ENCODE measurements around the gene TOMM7.

TOMM7 gene

GRCh38 chr7:22822486-22823141, at the start of gene TOMM7:
Gene TOMM7 (minus strand): TSS chr7:22822849. CDS start chr7:22822779, 70 bp downstream.
- in situ Hi-C loops (cut with MboI; ENCODE audit: low sequenced_read_pairs), result no loop called here

GRCh38 chr7:22872096-22872807, 49.6 kb upstream of the TOMM7 start:
- in situ Hi-C loops (cut with MboI; ENCODE audit: low sequenced_read_pairs), result no loop called here

GRCh38 chr7:22871661-22872060, 49.0 kb upstream of the TOMM7 start:
- in situ Hi-C loops (cut with MboI; ENCODE audit: low sequenced_read_pairs), result no loop called here

- in situ Hi-C loops (cut with MboI; ENCODE audit: low sequenced_read_pairs), result no loop called here
These were observed 45.9 kb upstream of the TOMM7 start for GRCh38 chr7:22868509-22868908.

- in situ Hi-C loops (cut with MboI; ENCODE audit: low sequenced_read_pairs), result no loop called here
These were observed 44.9 kb upstream of the TOMM7 start for GRCh38 chr7:22867589-22867988.

- in situ Hi-C loops (cut with MboI; ENCODE audit: low sequenced_read_pairs), result no loop called here
These were observed 44.4 kb upstream of the TOMM7 start for GRCh38 chr7:22867003-22867402.

- in situ Hi-C loops (cut with MboI; ENCODE audit: low sequenced_read_pairs), result no loop called here
These were observed 42.9 kb upstream of the TOMM7 start for GRCh38 chr7:22865602-22865960.

- in situ Hi-C loops (cut with MboI; ENCODE audit: low sequenced_read_pairs), result no loop called here
These were observed 42.4 kb upstream of the TOMM7 start for GRCh38 chr7:22864855-22865601.

- in situ Hi-C loops (cut with MboI; ENCODE audit: low sequenced_read_pairs), result no loop called here
These were observed 41.7 kb upstream of the TOMM7 start for GRCh38 chr7:22864301-22864700.

GRCh38 chr7:22863156-22863899, 40.7 kb upstream of the TOMM7 start:
- in situ Hi-C loops (cut with MboI; ENCODE audit: low sequenced_read_pairs), result no loop called here

GRCh38 chr7:22861576-22861975, 38.9 kb upstream of the TOMM7 start:
- in situ Hi-C loops (cut with MboI; ENCODE audit: low sequenced_read_pairs), result no loop called here

GRCh38 chr7:22860784-22861482, 38.3 kb upstream of the TOMM7 start:
- in situ Hi-C loops (cut with MboI; ENCODE audit: low sequenced_read_pairs), result no loop called here

- in situ Hi-C loops (cut with MboI; ENCODE audit: low sequenced_read_pairs), result no loop called here
These were observed 37.7 kb upstream of the TOMM7 start for GRCh38 chr7:22860337-22860736.

GRCh38 chr7:22859641-22860290, 37.1 kb upstream of the TOMM7 start:
- in situ Hi-C loops (cut with MboI; ENCODE audit: low sequenced_read_pairs), result no loop called here

GRCh38 chr7:22858640-22859561, 36.3 kb upstream of the TOMM7 start:
- in situ Hi-C loops (cut with MboI; ENCODE audit: low sequenced_read_pairs), result no loop called here

- in situ Hi-C loops (cut with MboI; ENCODE audit: low sequenced_read_pairs), result no loop called here
These were observed 35.6 kb upstream of the TOMM7 start for GRCh38 chr7:22858274-22858639.

- in situ Hi-C loops (cut with MboI; ENCODE audit: low sequenced_read_pairs), result no loop called here
These were observed 33.8 kb upstream of the TOMM7 start for GRCh38 chr7:22856416-22856815.

- in situ Hi-C loops (cut with MboI; ENCODE audit: low sequenced_read_pairs), result no loop called here
These were observed 32.4 kb upstream of the TOMM7 start for GRCh38 chr7:22855049-22855392.
